ENCODE results near the gene RIC3. TPM values are rescaled to one million over a fixed set of nuclear protein-coding genes. Genes with fewer than 3 reads are reported as not detected.

RIC3 gene
- total RNA-seq, 2 experiments from 2014 or later: 5.7 to 7.4 TPM

DNA sequence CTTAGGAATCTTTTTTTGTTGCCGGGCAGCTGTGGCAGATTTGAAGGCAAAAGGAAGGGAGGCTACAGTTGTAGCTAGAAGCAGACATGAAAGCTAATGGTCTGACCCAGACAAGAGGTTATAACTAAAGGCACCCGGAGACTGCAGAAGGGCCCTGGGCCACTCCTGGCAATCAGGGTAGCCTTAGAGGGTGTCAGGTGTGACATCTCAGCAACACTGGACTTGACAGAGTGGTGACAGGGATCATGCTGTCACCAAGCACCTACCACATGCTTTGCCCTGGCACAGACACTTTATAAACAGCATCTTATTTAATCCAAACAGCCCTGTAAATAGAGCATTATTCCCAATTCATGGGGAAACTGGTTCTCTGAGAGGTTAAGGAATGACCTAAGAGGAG, 62.1 kb downstream of the RIC3 start:
- Mint-ChIP-seq H3K27me3 (no peaks in the 10 kb centered on the region), H3K27ac (no peak overlapping the region), H3K36me3 (no peaks in the 10 kb centered on the region), H3K9me3 (ENCODE audit: low read depth) (no peaks in the 10 kb centered on the region), H3K4me3 (no peak overlapping the region), H3K4me1 (no peaks in the 10 kb centered on the region)
- no peak for ATAC-seq
- CTCF ChIA-PET: interaction anchor here (1.0 kb wide), 1 partner anchor 8 kb away, joined by 3 read pairs; no protein-coding TSS in a partner anchor
- no peak for DNase-seq

DNA sequence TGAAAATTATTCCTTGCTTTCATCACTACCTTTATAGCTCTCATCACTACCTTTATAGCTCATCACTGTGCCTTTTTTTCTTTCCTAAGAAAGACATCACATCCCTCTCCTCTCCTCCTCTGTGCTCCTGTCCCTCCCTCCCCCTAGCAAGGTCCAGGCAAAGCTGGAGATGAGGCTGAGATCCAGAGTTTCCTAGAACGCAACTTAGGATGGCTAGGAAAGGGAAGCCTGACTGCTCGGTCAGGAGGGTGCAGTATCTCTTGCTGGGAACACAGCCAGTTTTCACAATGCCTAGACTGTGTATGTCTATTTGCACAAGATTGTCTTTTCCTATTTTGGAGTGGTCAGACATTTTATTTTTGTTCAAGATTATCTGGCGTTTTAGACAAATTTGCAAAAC, 63.2 kb downstream of the RIC3 start:
- CTCF ChIA-PET: no interaction called here
- DNase-seq: no peak

DNA sequence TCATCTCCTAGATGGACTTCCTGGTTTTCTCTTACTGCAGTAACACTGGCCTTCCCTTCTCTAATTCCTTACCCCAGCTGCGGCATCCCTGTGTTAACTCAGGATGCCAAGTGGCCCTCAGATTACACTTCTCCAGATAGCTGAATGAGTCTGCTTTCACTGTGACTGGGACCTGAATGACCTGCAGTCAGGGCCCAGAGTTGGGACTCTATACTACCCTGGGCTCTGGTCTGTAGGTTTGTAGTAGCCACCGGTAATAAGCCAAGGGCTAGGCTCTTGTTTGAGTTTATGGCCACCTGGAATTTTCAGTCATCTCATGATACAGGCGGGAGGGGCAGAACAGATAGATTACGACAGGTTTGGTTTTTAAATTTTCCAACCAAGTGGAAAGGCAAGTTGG, 63.7 kb downstream of the RIC3 start:
- no peaks in the 10 kb centered on the region for H3K27me3 Mint-ChIP-seq
- no peaks in the 10 kb centered on the region for H3K4me1 Mint-ChIP-seq
- ATAC-seq: no peak
- no peak for DNase-seq
- CTCF ChIA-PET: no interaction called here
- H3K9me3 Mint-ChIP-seq (ENCODE audit: low read depth): no peaks in the 10 kb centered on the region
- no peak overlapping the region for H3K27ac Mint-ChIP-seq
- no peaks in the 10 kb centered on the region for H3K36me3 Mint-ChIP-seq
- H3K4me3 Mint-ChIP-seq: no peak overlapping the region

More for the DNA sequence above, 63.2 kb downstream of the RIC3 start:
- Mint-ChIP-seq H3K27ac (no peak overlapping the region), H3K36me3 (no peaks in the 10 kb centered on the region), H3K27me3 (no peaks in the 10 kb centered on the region), H3K4me3 (no peak overlapping the region), H3K9me3 (ENCODE audit: low read depth) (no peaks in the 10 kb centered on the region), H3K4me1 (no peaks in the 10 kb centered on the region)
- ATAC-seq: no peak

DNA sequence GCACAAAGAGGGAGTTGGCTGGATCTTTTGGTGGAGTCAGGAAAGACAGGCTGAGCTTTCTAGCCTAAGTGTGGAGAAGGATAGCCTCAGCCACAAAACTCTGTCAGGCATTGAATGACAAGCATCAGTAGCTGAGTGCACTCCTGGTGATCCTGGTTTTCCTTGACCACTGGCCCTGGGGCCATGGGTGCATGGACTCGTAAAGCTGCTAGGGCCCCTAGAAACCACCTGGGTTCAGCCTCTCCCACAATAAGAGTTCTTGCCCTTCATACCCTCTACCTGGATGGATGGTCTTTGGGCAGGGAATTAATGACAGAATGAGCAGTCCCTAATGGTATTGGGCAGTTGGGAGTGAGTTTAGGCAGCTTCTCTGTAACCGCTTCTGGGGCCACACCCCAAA, 64.9 kb downstream of the RIC3 start:
- H3K27me3 Mint-ChIP-seq: no peaks in the 10 kb centered on the region
- H3K4me3 Mint-ChIP-seq: no peak overlapping the region
- H3K36me3 Mint-ChIP-seq: no peaks in the 10 kb centered on the region
- DNase-seq (no peak), ATAC-seq (no peak)
- H3K4me1 Mint-ChIP-seq: no peaks in the 10 kb centered on the region
- H3K9me3 Mint-ChIP-seq (ENCODE audit: low read depth): no peaks in the 10 kb centered on the region
- no peak overlapping the region for H3K27ac Mint-ChIP-seq
- CTCF ChIA-PET: interaction anchor here (1.2 to 3.0 kb wide), 2 partner anchors 13 to 98 kb away, joined by 3 to 9 read pairs; no protein-coding TSS in a partner anchor

DNA sequence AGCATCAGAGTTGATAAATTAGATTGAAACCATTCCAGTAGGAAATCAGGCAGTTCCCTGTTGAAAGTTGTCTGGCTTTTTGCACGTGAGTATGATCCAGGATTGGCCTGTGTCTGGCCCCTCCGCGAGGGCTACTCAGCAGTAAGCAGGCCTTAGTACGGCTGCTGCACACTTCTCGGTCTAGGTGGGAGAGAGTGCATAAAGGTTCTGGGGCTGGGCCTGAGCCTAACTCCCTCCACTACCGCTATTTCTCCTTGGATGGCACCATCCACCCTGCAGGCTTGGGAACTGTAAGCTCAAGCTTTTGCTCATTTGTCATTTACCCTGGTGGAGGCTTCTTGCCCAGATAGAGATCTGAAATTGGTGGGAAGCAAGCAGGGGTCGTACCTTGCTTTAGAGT, 65.9 kb downstream of the RIC3 start:
- Mint-ChIP-seq H3K36me3 (no peaks in the 10 kb centered on the region), H3K27me3 (no peaks in the 10 kb centered on the region), H3K27ac (no peak overlapping the region), H3K4me1 (no peaks in the 10 kb centered on the region), H3K4me3 (no peak overlapping the region), H3K9me3 (ENCODE audit: low read depth) (no peaks in the 10 kb centered on the region)
- CTCF ChIA-PET: interaction anchor here (0.6 to 3.0 kb wide), 4 partner anchors 12 to 451 kb away, joined by 4 to 9 read pairs (median 6); no protein-coding TSS in a partner anchor
- no peak for DNase-seq
- no peak for ATAC-seq

DNA sequence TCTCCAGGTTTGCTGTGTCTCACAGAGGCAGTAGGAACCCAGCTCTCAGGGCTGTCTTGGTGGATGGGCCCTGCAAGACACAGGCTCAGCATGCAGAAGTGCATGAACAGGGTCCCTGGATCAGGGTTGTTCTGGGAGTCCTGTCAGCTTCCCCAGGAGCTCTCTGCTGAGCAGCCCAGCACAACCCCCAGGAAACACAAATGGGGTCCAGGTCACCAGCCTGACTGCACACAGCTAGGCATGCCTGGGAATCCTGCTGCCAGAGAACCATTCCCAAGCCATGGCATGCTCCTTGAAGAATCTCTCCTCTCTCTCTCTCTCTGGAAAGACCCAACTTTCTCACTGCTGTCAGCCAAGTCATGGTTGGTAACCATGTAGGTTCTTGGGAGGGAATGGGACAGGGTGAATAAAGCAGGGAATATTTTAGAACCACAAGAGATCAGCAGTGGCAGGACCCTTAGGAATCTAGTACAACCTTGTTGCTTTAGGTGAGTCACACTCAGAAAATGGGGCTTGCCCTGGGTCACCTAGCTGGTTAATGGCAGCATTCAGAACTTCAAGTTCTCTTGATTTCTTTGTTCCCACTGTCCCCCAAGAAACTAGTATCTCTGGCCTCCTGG, 66.4 kb downstream of the RIC3 start:
- DNase-seq (peak; percentile 26), ATAC-seq (no peak)
- Mint-ChIP-seq H3K36me3 (no peaks in the 10 kb centered on the region), H3K4me1 (no peaks in the 10 kb centered on the region), H3K27ac (no peak overlapping the region), H3K9me3 (ENCODE audit: low read depth) (no peaks in the 10 kb centered on the region), H3K4me3 (no peak overlapping the region), H3K27me3 (no peaks in the 10 kb centered on the region)
- CTCF ChIA-PET: interaction anchor here (0.6 to 3.0 kb wide), 4 partner anchors 11 to 452 kb away, joined by 4 to 9 read pairs (median 6); no protein-coding TSS in a partner anchor

DNA sequence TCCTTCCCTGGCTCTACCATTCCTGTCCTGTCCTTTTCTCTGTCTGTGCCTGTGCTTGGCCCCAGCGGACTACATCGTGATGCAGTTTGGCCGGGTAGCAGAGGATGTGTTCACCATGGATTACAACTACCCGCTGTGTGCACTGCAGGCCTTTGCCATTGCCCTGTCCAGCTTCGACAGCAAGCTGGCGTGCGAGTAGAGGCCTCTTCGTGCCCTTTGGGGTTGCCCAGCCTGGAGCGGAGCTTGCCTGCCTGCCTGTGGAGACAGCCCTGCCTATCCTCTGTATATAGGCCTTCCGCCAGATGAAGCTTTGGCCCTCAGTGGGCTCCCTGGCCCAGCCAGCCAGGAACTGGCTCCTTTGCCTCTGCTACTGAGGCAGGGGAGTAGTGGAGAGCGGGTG, 67.4 kb downstream of the RIC3 start:
- Mint-ChIP-seq H3K4me3 (no peak overlapping the region), H3K4me1 (no peaks in the 10 kb centered on the region), H3K27me3 (no peaks in the 10 kb centered on the region), H3K9me3 (ENCODE audit: low read depth) (no peaks in the 10 kb centered on the region), H3K36me3 (no peaks in the 10 kb centered on the region), H3K27ac (no peak overlapping the region)
- CTCF ChIA-PET: interaction anchor here (1.6 to 14.7 kb wide), 3 partner anchors 67 to 95 kb away, joined by 4 to 173 read pairs (median 9); no protein-coding TSS in a partner anchor
- DNase-seq (peak; percentile 33), ATAC-seq (no peak)

DNA sequence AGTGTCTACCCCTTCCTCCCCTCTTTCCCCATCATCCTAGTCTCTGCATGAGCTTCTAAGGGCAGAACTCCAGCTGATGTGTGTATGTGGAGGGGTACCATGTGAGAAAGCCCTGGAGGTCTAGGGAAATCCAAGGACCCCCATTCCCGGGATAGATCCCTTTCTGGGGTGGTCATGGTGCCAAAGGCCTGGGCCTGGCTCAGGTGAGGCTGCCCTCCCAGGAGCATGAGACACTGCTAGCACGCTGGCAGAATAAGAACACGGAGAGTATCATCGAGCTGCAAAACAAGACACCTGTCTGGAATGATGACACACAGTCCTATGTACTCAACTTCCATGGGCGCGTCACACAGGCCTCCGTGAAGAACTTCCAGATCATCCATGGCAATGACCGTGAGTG, 68.2 kb downstream of the RIC3 start:
- CTCF ChIA-PET: interaction anchor here (2.0 to 14.7 kb wide), 4 partner anchors 9 to 93 kb away, joined by 9 to 210 read pairs (median 94); no protein-coding TSS in a partner anchor
- no peaks in the 10 kb centered on the region for H3K36me3 Mint-ChIP-seq
- no peak overlapping the region for H3K27ac Mint-ChIP-seq
- no peaks in the 10 kb centered on the region for H3K27me3 Mint-ChIP-seq
- H3K4me3 Mint-ChIP-seq: no peak overlapping the region
- DNase-seq (no peak), ATAC-seq (no peak)
- no peaks in the 10 kb centered on the region for H3K4me1 Mint-ChIP-seq
- no peaks in the 10 kb centered on the region for H3K9me3 Mint-ChIP-seq (ENCODE audit: low read depth)

DNA sequence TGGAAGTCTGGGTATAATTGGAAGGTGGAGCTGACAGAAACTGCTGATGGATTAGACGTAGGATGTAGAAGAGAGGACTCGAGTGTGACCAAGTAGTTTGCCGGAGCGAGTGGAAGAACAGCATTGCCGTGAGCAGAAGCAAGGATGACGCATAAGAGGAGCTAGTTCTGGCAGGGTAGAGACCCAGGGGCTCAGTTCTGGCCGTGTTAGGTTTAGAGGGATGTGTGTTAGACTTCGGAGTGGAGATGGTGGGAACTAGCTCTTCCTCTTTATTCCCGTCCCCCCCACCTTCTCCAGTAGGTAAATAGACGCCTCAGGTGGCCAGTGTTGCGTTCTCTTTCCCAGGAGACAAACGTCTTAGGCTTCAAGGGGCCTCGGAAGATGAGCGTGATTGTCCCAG, 68.7 kb downstream of the RIC3 start:
- no peaks in the 10 kb centered on the region for H3K27me3 Mint-ChIP-seq
- no peak overlapping the region for H3K27ac Mint-ChIP-seq
- ATAC-seq (no peak), DNase-seq (no peak)
- CTCF ChIA-PET: interaction anchor here (1.1 to 14.7 kb wide), 8 partner anchors 9 to 93 kb away, joined by 3 to 210 read pairs (median 12); no protein-coding TSS in a partner anchor
- H3K36me3 Mint-ChIP-seq: no peaks in the 10 kb centered on the region
- no peaks in the 10 kb centered on the region for H3K9me3 Mint-ChIP-seq (ENCODE audit: low read depth)
- H3K4me1 Mint-ChIP-seq: no peaks in the 10 kb centered on the region
- H3K4me3 Mint-ChIP-seq: no peak overlapping the region

DNA sequence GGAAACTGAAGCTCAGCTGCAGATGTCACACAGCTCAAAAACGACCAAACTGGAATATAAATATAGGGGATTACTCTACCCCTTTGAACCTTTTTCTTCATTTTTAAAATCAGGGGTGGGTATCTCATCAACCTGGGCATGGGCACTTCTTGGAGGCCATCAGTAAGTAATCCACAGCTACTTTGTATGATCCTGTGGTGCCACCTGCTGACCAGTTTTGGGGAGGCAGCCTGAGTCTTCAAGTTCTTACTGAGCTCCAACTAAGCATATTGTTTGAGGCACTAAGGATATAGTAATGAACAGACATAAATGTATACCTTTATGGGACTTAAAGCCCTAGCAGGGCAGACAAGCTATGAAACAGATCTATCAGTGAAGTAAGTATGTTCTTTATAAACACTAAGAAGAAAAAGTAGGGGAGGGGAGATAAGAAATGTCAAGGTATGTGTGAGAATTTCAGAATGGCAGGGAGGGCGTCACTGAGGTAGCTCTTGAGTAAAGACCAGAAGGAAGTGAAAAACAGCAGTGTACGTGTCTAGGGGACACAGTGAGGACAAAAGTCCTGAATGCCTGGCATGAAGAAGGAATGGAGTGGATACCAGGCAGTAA, 69.4 kb downstream of the RIC3 start:
- no peak overlapping the region for H3K4me3 Mint-ChIP-seq
- H3K27me3 Mint-ChIP-seq: no peaks in the 10 kb centered on the region
- no peaks in the 10 kb centered on the region for H3K9me3 Mint-ChIP-seq (ENCODE audit: low read depth)
- no peak overlapping the region for H3K27ac Mint-ChIP-seq
- peak; percentile 78 for ATAC-seq
- CTCF ChIA-PET: interaction anchor here (0.6 to 14.7 kb wide), 32 partner anchors 9 to 609 kb away, joined by 3 to 210 read pairs (median 4); partner anchors contain the start of genes EIF3F and LMO1
- no peaks in the 10 kb centered on the region for H3K36me3 Mint-ChIP-seq
- no peaks in the 10 kb centered on the region for H3K4me1 Mint-ChIP-seq
- DNase-seq: peak; percentile 80

DNA sequence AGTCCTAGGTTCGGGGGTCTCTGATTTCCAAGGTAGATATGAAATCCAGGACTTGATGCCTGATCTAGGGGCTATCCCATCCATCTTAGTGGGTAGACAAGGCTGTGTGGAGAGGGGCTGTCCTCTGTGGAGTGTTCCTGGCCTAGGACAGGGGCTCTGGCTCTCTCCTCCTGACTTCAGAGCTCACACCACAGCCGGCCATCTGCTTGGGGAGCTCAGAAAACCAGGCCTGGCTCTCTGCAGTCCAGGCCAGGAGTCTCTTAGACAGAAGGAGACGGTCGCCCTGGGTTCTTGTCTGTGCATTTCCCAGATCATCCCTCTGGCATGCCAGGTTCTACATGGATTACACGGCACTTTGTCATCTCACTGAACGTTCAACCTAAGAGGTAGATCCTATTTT, 69.9 kb downstream of the RIC3 start:
- no peaks in the 10 kb centered on the region for H3K9me3 Mint-ChIP-seq (ENCODE audit: low read depth)
- DNase-seq: peak; percentile 35
- ATAC-seq: no peak
- no peaks in the 10 kb centered on the region for H3K4me1 Mint-ChIP-seq
- no peak overlapping the region for H3K27ac Mint-ChIP-seq
- H3K36me3 Mint-ChIP-seq: no peaks in the 10 kb centered on the region
- no peaks in the 10 kb centered on the region for H3K27me3 Mint-ChIP-seq
- CTCF ChIA-PET: interaction anchor here (0.8 to 14.7 kb wide), 31 partner anchors 8 to 608 kb away, joined by 3 to 210 read pairs (median 4); partner anchors contain the start of genes EIF3F and LMO1
- no peak overlapping the region for H3K4me3 Mint-ChIP-seq

DNA sequence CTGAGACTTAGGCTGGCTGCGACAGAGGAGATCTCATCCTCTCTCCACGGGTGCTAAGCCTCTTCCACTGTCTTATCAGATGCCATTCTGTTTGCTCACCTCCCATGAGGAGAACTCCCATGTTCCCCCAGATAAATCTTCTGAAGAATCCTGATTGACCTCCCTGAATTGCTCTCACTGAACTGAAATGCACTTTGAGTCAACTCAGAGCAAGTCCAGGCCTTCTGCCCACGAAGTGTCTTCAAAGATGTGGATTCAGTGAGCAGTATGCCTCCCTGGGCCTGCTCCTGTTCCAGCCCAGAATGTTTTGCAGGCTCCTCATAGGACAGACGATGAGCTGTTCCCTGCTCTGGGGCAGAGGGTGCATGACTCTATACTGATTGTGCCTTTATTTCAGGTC, 70.5 kb downstream of the RIC3 start:
- ATAC-seq: no peak
- Mint-ChIP-seq H3K9me3 (ENCODE audit: low read depth) (no peaks in the 10 kb centered on the region), H3K27me3 (no peaks in the 10 kb centered on the region), H3K36me3 (no peaks in the 10 kb centered on the region), H3K27ac (no peak overlapping the region), H3K4me1 (no peaks in the 10 kb centered on the region), H3K4me3 (no peak overlapping the region)
- DNase-seq: peak; percentile 35
- CTCF ChIA-PET: interaction anchor here (0.8 to 14.7 kb wide), 18 partner anchors 8 to 130 kb away, joined by 3 to 210 read pairs (median 6); partner anchors contain the start of gene EIF3F

DNA sequence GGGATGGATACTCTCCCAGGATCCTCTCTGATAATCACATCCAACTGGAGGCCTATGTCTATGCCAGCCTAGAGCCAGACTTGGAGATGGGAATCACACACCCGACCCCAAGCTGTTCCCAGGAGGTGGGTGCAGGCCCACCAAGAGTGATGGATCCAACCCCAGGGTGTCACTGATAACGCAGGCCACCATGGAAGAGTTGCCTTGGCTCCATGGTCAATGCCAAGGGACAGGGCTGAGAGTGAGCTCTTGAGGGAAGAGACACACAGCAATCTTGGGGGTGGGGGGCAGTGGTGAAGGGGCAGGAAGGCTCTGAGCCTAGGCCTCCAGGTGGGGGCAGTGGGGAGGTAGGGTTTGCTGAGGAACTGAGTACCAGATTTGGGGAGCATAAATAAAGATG, 70.9 kb downstream of the RIC3 start:
- H3K9me3 Mint-ChIP-seq (ENCODE audit: low read depth): no peaks in the 10 kb centered on the region
- no peaks in the 10 kb centered on the region for H3K4me1 Mint-ChIP-seq
- CTCF ChIA-PET: interaction anchor here (1.8 to 14.7 kb wide), 6 partner anchors 8 to 91 kb away, joined by 4 to 210 read pairs (median 12); no protein-coding TSS in a partner anchor
- no peak overlapping the region for H3K4me3 Mint-ChIP-seq
- H3K36me3 Mint-ChIP-seq: no peaks in the 10 kb centered on the region
- H3K27me3 Mint-ChIP-seq: no peaks in the 10 kb centered on the region
- peak; percentile 31 for DNase-seq
- no peak overlapping the region for H3K27ac Mint-ChIP-seq
- no peak for ATAC-seq

Data from activated CD8-positive, alpha-beta memory T cell treated with anti-CD3 and anti-CD28 coated beads, Interleukin-2, amount 10 ng/mL, durations not matched to agents 7 days and 5 days (primary cell).